Dedifferentiated amniotic fluid mesenchymal stem cell (primary cell): ENCODE measurements around the gene SIGMAR1.
A peak's percentile ranks its signal among the peaks of the same experiment; 100 is the strongest.

Experiments used
- DNase-seq: peaks from one replicate; pipeline ENCODE4 v3.0.0-alpha.2; 2016; ENCODE audit errors: extremely low spot score

Gene SIGMAR1

GRCh38 chr9:34603610-34604231, 33.9 kb downstream of the SIGMAR1 start:
- peak; percentile 72 for DNase-seq

DNA sequence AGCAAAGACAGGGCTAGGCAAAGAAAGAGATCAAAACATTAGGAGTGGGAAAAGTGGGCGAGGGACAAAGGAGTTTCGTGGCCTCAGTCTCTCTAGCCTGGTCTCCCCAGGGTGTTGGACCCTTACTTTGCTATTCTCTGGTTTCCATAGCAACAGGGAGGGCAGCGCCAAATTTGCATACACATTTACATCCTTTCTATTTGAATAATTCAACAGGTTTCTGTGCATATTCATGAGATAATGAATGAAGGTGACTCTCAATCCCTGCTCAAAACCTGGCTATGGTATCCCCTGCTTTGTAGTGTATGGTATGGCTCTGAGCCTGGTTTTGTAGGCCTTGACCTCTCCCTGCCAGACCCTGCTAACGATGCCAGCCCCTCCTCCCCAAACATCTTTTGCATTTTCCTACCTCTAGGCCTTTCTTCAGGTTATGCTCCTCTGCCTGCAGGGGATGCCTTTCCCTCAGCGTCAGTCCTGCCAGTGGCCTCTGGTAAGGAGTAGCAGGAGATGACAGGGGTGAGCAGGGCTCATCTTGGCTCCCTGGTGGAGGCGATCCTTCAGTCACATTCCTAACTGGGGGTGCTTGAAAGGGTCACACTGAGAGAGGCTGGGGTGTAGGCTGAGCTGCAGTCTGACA, 35.5 kb downstream of the SIGMAR1 start:
- no peak for DNase-seq

GRCh38 chr9:34600908-34601307, 36.7 kb downstream of the SIGMAR1 start:
- no peak for DNase-seq

DNA sequence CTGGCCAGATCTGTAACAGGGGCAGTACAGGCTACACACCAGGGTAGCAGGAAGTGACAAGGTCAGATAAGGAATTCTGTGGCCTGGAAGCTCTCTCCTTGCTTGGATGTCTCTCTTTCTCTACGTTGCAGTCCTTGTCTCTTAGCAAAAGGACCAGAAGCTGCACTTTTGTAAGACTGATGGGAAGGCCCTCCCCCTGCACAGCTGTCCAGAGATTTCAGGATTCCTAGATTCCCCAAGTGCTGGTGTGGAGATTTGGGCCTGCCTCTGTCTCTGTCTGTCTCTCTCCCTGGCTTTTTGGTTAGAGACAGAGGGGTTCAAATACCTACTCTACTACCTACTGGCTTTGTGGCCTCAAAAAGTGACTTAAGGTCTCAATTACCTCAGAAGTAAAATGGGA, 38.0 kb downstream of the SIGMAR1 start:
- no peak for DNase-seq

- no peak for DNase-seq
These were observed 43.4 kb downstream of the SIGMAR1 start for GRCh38 chr9:34594177-34594576.

- no peak for DNase-seq
These were observed 44.5 kb downstream of the SIGMAR1 start for GRCh38 chr9:34592895-34593601.

DNA sequence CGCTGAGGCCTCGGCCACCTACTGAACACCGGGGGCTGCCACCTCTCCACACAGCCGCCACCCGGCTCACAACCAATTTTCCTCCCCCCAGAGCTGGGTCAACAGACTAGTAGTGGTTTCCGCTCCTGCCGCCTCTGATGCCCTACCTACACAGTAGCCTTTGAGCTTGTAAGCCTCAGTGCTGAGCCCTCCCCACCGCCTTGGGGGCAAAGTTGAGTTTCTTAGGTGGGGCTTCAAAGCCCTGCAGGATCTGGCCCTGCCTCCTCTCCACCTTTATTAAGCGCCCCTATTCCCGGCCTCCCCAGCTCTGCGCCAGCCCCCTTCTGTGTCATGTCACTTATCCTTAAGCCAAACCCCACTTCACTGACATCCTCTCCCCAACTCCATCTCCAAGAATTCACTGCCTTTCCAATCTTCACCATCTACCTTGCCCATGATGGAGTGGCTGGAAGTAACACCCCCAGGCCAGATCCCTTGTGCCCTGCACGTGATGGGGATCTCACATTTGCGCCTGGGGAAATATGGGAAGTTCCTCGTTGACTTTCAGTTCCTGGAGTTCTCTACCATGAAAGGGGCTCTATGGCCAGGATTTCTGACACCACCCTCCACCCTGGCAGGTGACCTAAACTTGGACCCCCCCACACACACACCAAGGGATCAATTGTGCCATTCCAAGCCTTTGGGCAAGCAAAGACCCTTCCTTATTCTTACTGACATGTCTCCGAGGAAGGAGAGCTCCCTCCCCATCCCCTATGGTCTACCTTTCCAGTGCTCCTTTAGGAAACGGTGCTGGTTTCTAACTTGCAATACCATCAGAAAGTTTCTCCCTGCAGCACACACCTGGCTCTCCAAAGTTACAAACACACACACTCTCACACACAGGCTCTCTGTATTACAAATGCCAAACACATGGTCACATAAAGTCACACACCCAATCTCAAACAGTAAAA, 45.4 kb downstream of the SIGMAR1 start:
- no peak for DNase-seq

GRCh38 chr9:34591248-34591916, 46.2 kb downstream of the SIGMAR1 start:
- DNase-seq: peak; percentile 67

- no peak for DNase-seq
These were observed 47.0 kb downstream of the SIGMAR1 start for GRCh38 chr9:34590381-34591247.

DNA sequence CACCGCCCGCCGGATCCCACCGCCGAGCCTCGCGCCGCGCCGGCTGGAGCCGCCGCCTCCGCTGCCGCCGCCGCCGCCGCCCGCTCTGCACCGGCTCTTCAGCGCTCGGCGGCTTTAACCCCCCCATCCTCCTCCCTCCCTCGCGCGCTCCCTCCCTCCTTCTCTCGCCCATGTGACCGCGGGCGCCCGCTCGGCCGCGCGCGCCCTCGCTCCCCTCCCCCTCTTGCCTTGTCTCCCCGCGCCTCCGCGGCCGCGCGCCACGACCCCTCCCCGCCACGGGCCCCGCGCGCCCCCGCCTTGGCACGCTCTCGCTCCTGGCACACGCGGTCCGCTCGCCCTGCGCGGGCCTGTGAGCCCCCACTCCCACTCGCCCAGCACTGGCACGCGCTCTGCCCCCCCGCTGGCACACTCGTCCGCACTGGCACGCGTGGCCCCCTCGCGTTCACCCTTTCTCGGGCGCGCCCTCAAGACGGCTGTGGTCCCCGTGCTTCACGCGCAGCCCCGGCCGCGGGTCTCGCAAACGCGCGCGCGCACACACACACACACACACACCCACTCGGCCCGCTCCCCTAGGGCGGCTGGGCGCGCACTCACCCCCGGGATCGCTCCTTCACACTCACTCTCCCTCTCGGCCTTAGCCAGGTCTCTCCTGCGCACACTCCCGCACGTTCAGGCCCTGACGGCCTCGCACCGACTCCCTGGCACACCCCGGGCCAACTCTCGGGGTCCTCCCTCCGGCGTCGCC, 47.8 kb downstream of the SIGMAR1 start, which contains the start of gene CNTFR:
CNTFR (minus strand) TSS at position 89 of the 745 bp plus-strand sequence. CDS start 20,743 bp downstream, outside the sequence.
- no peak for DNase-seq

GRCh38 chr9:34588671-34589635, 48.6 kb downstream of the SIGMAR1 start:
- no peak for DNase-seq

GRCh38 chr9:34587271-34587670, 50.3 kb downstream of the SIGMAR1 start:
- no peak for DNase-seq

- no peak for DNase-seq
These were observed 51.5 kb downstream of the SIGMAR1 start for GRCh38 chr9:34585946-34586669.

DNA sequence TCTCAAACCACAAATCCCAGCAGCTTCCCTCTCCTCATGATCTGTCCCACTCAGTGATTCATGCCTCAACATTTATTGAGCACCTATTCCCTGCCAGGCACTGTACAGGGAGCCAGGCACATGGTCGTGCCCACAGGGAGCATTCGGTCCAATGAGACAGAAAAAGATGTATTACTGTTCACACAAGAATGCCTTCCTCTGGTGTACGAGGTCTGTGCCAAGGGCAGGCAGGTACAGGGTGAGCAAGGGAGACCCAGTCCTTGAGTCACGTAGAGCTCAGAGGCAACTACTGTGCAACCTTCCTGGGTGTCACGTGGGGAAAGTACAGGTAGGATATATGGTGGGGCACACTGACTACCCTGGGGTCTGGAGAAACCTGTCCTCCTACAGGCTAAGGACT, 52.6 kb downstream of the SIGMAR1 start:
- no peak for DNase-seq
